ENCODE data around the gene FNIP1.

FNIP1 gene

GRCh38 chr5:131766689-131767088 is 30.1 kb downstream of the FNIP1 start:
- Histone ChIP-seq H3K4me1 (peaks cover 10 to 34% (median 23%) of the 10 kb centered on the region in 10 experiments), H4K20me1 (peaks cover 8 to 100% (median 40%) of the 10 kb centered on the region in 11 experiments; a peak in 17 of 22 replicates), H3K9me3 (replicated peaks in 1 of 11) (peaks cover 21 to 66% (median 63%) of the 10 kb centered on the region in 11 experiments), H3K4me2 (no peak overlapping the region), H3K4me3 (no peak overlapping the region), H3K9ac (no peak overlapping the region), H3K27ac (no peak overlapping the region), H3K36me3 (peaks cover 26 to 57% (median 45%) of the 10 kb centered on the region in 11 experiments), H3K27me3 (no peaks in the 10 kb centered on the region)
- TF ChIP-seq Cebpa-rat (IDR thresholded peaks at IDR 0.05) = no peak

DNA sequence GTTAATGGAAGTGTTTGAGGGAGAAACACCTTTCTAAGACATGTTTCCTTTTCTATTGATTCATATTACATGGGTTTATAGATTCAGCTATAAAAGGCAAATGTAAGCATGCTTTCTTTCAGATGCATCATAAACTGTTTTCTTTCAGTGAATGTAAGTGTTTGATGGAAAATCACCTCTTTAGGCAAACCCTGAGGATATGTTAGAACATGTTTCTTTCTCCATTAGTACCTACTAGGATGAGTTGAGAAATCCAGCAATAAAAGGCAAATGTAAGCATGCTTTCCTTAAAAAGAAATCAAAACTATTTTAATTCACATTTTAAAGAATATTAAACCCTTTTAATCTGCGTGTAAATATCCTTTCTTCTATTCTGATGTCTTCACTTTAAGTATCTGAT is 31.6 kb downstream of the FNIP1 start:
- peaks cover 21 to 77% (median 66%) of the 10 kb centered on the region in 11 experiments for H3K9me3 ChIP-seq (replicated peaks in 1 of 11)
- no peak overlapping the region for H3K4me2 ChIP-seq
- peaks cover 7 to 19% (median 11%) of the 10 kb centered on the region in 10 experiments for H3K4me1 ChIP-seq
- H4K20me1 ChIP-seq = peaks cover 6 to 100% (median 28%) of the 10 kb centered on the region in 11 experiments; a peak in 16 of 22 replicates
- peaks cover 26 to 59% (median 45%) of the 10 kb centered on the region in 11 experiments for H3K36me3 ChIP-seq
- TF ChIP-seq Cebpa-rat (IDR thresholded peaks at IDR 0.05) = no peak
- no peak overlapping the region for H3K9ac ChIP-seq
- no peak overlapping the region for H3K27ac ChIP-seq
- H3K4me3 ChIP-seq = no peak overlapping the region
- H3K27me3 ChIP-seq = no peaks in the 10 kb centered on the region

DNA sequence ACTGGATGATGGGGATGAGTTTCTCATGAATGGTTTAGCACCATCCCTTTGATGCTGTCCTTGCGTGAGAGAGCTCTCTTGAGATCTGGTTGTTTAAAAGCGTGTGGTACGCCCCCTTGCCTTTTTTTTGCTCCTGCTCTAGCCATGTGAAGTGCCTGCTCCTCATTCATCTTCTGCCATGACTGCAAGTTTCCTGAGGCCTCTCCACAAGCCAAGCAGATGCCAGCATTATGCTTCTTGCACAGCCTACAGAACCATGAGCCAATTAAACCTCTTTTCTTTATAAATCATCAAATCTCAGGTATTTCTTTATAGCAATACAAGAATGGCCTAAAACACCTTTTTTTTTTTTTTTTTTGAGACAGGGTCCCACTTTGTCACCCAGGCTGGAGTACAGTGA is 32.8 kb downstream of the FNIP1 start:
- no peak for TF ChIP-seq Cebpa-rat (IDR thresholded peaks at IDR 0.05)
- H3K27ac ChIP-seq = no peak overlapping the region
- H4K20me1 ChIP-seq = peaks cover under 1 to 100% (median 22%) of the 10 kb centered on the region in 11 experiments; a peak in 15 of 22 replicates
- peaks cover 5 to 16% (median 7%) of the 10 kb centered on the region in 10 experiments; a peak in 19 of 20 replicates for H3K4me1 ChIP-seq
- 0 out of 20 replicates have a peak overlapping the region, but pooled peaks of 1 of the 10 experiments have one; percentile 10 for H3K4me3 ChIP-seq
- no peak overlapping the region for H3K9ac ChIP-seq
- H3K36me3 ChIP-seq = peaks cover 26 to 62% (median 45%) of the 10 kb centered on the region in 11 experiments
- no peaks in the 10 kb centered on the region for H3K27me3 ChIP-seq
- no peak overlapping the region for H3K4me2 ChIP-seq
- H3K9me3 ChIP-seq (replicated peaks in 1 of 11) = peaks cover 21 to 85% (median 73%) of the 10 kb centered on the region in 11 experiments

- Histone ChIP-seq H3K27ac (no peak overlapping the region), H3K27me3 (no peaks in the 10 kb centered on the region), H4K20me1 (peaks cover 24 to 100% (median 45%) of the 10 kb centered on the region in 11 experiments; a peak in 19 of 22 replicates), H3K9ac (no peak overlapping the region), H3K9me3 (replicated peaks in 1 of 11) (peaks cover 21 to 62% (median 46%) of the 10 kb centered on the region in 11 experiments), H3K4me2 (no peak overlapping the region), H3K4me1 (peaks cover 23 to 35% (median 31%) of the 10 kb centered on the region in 10 experiments), H3K36me3 (peaks cover 22 to 43% (median 37%) of the 10 kb centered on the region in 11 experiments), H3K4me3 (no peak overlapping the region)
- TF ChIP-seq Cebpa-rat (IDR thresholded peaks at IDR 0.05) = no peak
These were observed 36.0 kb downstream of the FNIP1 start for GRCh38 chr5:131760793-131761192.

DNA sequence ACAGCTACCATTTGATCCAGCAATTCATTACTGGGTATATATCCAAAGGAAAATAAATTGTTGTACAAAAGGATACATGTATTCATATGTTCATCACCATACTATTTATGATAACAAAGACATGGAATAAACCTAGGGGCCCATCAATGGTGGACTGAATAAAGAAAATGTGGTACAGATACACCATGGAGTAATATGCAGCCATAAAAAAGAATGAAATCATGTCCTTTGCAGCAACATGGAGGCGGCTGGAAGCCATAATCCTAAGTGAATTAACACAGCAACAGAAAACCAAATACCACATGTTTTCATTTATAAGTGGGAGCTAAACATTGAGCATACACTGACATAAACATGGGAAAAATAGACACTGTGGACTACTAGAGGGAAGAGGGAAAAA is 37.1 kb downstream of the FNIP1 start:
- no peak overlapping the region for H3K4me3 ChIP-seq
- H3K27ac ChIP-seq = no peak overlapping the region
- H3K36me3 ChIP-seq = peaks cover 15 to 39% (median 28%) of the 10 kb centered on the region in 11 experiments
- H4K20me1 ChIP-seq = peaks cover 24 to 100% (median 44%) of the 10 kb centered on the region in 11 experiments; a peak in 19 of 22 replicates
- no peaks in the 10 kb centered on the region for H3K27me3 ChIP-seq
- H3K4me2 ChIP-seq = peak overlapping the region in 2 of 11 experiments; percentile 81 to 88; a peak in 5 of 22 replicates
- TF ChIP-seq Cebpa-rat (IDR thresholded peaks at IDR 0.05) = no peak
- H3K9me3 ChIP-seq (replicated peaks in 1 of 11) = peaks cover 16 to 55% (median 40%) of the 10 kb centered on the region in 11 experiments
- peaks cover 23 to 38% (median 31%) of the 10 kb centered on the region in 10 experiments for H3K4me1 ChIP-seq
- H3K9ac ChIP-seq = no peak overlapping the region

DNA sequence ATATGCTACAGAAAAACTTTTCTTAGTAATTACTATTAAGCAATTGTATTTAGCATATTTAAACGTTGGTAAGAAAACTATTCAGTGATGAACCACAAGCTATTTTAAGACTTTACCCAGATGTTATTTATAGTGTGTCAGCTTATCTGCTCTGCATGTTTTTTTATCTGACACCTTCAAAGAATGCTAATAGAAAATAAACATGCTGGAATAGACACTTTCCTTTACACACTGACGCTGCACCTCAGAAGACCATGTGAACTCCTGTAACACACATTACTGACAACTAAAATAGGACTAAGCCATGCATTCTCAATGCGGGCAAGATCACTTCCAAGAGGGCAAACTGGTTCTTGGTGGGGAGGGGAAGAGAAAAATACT is 38.3 kb downstream of the FNIP1 start:
- H3K4me1 ChIP-seq = peaks cover 23 to 47% (median 31%) of the 10 kb centered on the region in 10 experiments
- peak overlapping the region in 4 of 11 experiments; percentile 2 to 24 (median 12); a peak in 3 of 22 replicates for H3K27ac ChIP-seq
- H3K36me3 ChIP-seq = peaks cover 4 to 39% (median 18%) of the 10 kb centered on the region in 11 experiments; a peak in 20 of 22 replicates
- peaks cover 4 to 43% (median 30%) of the 10 kb centered on the region in 11 experiments; a peak in 21 of 22 replicates for H3K9me3 ChIP-seq (replicated peaks in 1 of 11)
- H4K20me1 ChIP-seq = peaks cover 24 to 100% (median 55%) of the 10 kb centered on the region in 11 experiments; a peak in 19 of 22 replicates
- peak overlapping the region in 4 of 11 experiments; percentile 7 to 32 (median 23); a peak in 4 of 22 replicates for H3K9ac ChIP-seq
- TF ChIP-seq Cebpa-rat (IDR thresholded peaks at IDR 0.05) = no peak
- no peak overlapping the region for H3K4me3 ChIP-seq
- peak overlapping the region; percentile 50 to 88 (median 73) for H3K4me2 ChIP-seq
- no peaks in the 10 kb centered on the region for H3K27me3 ChIP-seq

DNA sequence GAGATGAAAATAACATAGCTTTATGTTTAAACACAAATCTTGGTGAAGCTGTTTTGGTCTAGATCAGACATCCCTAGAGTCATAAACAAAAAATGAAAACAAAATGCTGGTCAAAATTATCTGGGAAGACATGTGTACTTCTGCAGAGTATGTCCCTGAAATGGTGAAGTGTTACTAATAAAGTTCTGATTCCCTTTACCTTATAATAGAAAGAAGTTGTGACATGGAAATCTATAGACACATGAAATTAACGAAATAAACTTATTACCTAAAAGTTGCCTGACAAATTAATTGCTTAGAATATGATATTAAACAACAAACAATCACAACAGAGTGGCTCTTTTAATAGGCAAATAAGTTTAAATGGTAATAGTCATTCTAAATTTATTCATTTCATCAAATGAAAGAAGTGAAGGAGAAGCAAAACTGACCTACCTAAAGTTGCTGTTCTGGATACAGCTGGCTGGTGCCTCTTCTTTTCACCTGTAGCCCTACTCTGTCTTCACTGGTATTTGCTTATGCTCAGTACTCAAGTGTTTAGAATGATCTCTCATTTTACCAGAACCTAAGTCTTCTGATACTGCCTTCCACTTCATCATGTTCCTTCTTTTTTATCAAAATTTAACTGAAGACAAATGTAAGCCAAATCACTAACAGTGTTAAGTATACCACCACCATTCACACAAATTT is 38.8 kb downstream of the FNIP1 start:
- H3K27ac ChIP-seq = peak overlapping the region in 1 of 11 experiments; percentile 22; a peak in 1 of 22 replicates
- peaks cover 0 to 42% (median 27%) of the 10 kb centered on the region in 11 experiments; a peak in 20 of 22 replicates for H3K9me3 ChIP-seq (replicated peaks in 1 of 11)
- H4K20me1 ChIP-seq = peaks cover 24 to 100% (median 55%) of the 10 kb centered on the region in 11 experiments; a peak in 19 of 22 replicates
- H3K36me3 ChIP-seq = peaks cover 3 to 36% (median 17%) of the 10 kb centered on the region in 11 experiments; a peak in 16 of 22 replicates
- peaks cover 23 to 47% (median 31%) of the 10 kb centered on the region in 10 experiments for H3K4me1 ChIP-seq
- H3K4me2 ChIP-seq = peak overlapping the region; percentile 50 to 88 (median 73); a peak in 17 of 22 replicates
- no peak overlapping the region for H3K9ac ChIP-seq
- no peak overlapping the region for H3K4me3 ChIP-seq
- no peaks in the 10 kb centered on the region for H3K27me3 ChIP-seq
- no peak for TF ChIP-seq Cebpa-rat (IDR thresholded peaks at IDR 0.05)

DNA sequence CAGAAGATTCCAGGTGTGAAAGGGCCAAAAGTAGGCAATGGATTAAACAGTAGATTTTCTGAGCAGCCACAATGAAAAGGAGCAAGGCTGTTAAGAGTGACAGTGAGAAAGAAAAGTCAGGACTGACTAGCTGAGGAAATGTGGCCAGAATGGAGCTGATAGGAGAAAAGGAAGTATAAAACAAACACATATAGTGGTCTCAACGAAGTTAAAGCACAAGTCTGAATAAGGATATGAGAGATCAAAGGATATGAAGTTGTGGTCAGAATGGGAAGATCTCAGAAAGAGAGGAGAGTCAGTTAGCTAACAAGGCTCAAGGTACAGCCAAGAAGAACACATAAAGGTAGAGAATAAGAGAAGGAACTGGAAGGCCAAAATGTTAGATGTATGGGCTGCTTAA is 39.9 kb downstream of the FNIP1 start:
- H3K9me3 ChIP-seq (replicated peaks in 1 of 11) = peaks cover 0 to 42% (median 27%) of the 10 kb centered on the region in 11 experiments; a peak in 18 of 22 replicates
- H3K9ac ChIP-seq = no peak overlapping the region
- no peak for TF ChIP-seq Cebpa-rat (IDR thresholded peaks at IDR 0.05)
- peaks cover 24 to 100% (median 57%) of the 10 kb centered on the region in 11 experiments; a peak in 19 of 22 replicates for H4K20me1 ChIP-seq
- H3K36me3 ChIP-seq = peaks cover 6 to 33% (median 19%) of the 10 kb centered on the region in 11 experiments; a peak in 18 of 22 replicates
- no peak overlapping the region for H3K27ac ChIP-seq
- H3K4me1 ChIP-seq = peaks cover 23 to 47% (median 31%) of the 10 kb centered on the region in 10 experiments
- no peak overlapping the region for H3K4me3 ChIP-seq
- no peaks in the 10 kb centered on the region for H3K27me3 ChIP-seq
- peak overlapping the region; percentile 19 to 88 (median 57); a peak in 21 of 22 replicates for H3K4me2 ChIP-seq

GRCh38 chr5:131754363-131754762 is 42.5 kb downstream of the FNIP1 start:
- no peak overlapping the region for H3K9ac ChIP-seq
- H3K27me3 ChIP-seq = no peaks in the 10 kb centered on the region
- peaks cover 24 to 100% (median 70%) of the 10 kb centered on the region in 11 experiments; a peak in 19 of 22 replicates for H4K20me1 ChIP-seq
- TF ChIP-seq Cebpa-rat (IDR thresholded peaks at IDR 0.05) = no peak
- H3K4me2 ChIP-seq = no peak overlapping the region
- peaks cover 0 to 39% (median 18%) of the 10 kb centered on the region in 11 experiments; a peak in 15 of 22 replicates for H3K9me3 ChIP-seq (replicated peaks in 1 of 11)
- peaks cover 21 to 51% (median 28%) of the 10 kb centered on the region in 10 experiments for H3K4me1 ChIP-seq
- H3K36me3 ChIP-seq = peaks cover 11 to 49% (median 26%) of the 10 kb centered on the region in 11 experiments; a peak in 19 of 22 replicates
- H3K27ac ChIP-seq = no peak overlapping the region
- H3K4me3 ChIP-seq = no peak overlapping the region
